Naive thymus-derived CD8-positive, alpha-beta T cell (primary cell): ENCODE results near the gene PEDS1. TPM values are rescaled to one million over a fixed set of nuclear protein-coding genes. Genes with fewer than 3 reads are reported as not detected.
"Not testable (repeated sequence)": the region's sequence is repeated elsewhere in the genome, so short reads cannot be mapped to it uniquely, and the experiment has no call there.

Source experiments
- ATAC-seq, 2 donors: fragments of 150-1000 bp; cut with Tn5 transposase in 1 of 2; sonication (Bioruptor Pico), chemical (Tn5 transposase) in 1 of 2; 1 replicate in 1 of 2; 2 replicates in 1 of 2; pipeline ENCODE4 v1.10.0; 2021; ENCODE audit warnings: mild to moderate bottlenecking in 2 of 2, moderate library complexity in 2 of 2
- POLR2A ChIA-PET: fragments of 350-600 bp; sonication (Branson Sonifier 250); formaldehyde crosslinking; loops from one replicate; lab custom pipeline; 2021; ENCODE audit warnings: antibody characterized with exemption; lab: Charles Lee
- DNase-seq, 10 donors: peaks; one replicate each; pipeline versions ENCODE4 v3.0.0 to v3.0.0-alpha.2; 2020 to 2022
- H3K27ac Mint-ChIP-seq, 10 donors: one replicate each; pipeline ENCODE4 v1.8.0; 2020 to 2022; ENCODE audit warnings: mild to moderate bottlenecking in 10 of 10, mixed read lengths in 10 of 10, moderate library complexity in 4 of 10, inconsistent platforms in 1 of 10
- H3K27me3 Mint-ChIP-seq, 5 donors: one replicate each; pipeline ENCODE4 v1.8.0; 2021 to 2022; ENCODE audit warnings: mixed read lengths in 5 of 5
- H3K36me3 Mint-ChIP-seq, 3 donors: one replicate each; pipeline ENCODE4 v1.8.0; 2020 to 2022; ENCODE audit warnings: mixed read lengths in 3 of 3, mild to moderate bottlenecking in 2 of 3, inconsistent platforms in 1 of 3
- H3K4me1 Mint-ChIP-seq, 4 donors: one replicate each; pipeline ENCODE4 v1.8.0; 2021 to 2022; ENCODE audit warnings: mixed read lengths in 4 of 4
- H3K4me3 Mint-ChIP-seq, 10 donors: one replicate each; pipeline ENCODE4 v1.8.0; 2020 to 2022; ENCODE audit warnings: mild to moderate bottlenecking in 10 of 10, mixed read lengths in 10 of 10, moderate library complexity in 6 of 10, inconsistent platforms in 1 of 10
- H3K9me3 Mint-ChIP-seq, 9 donors: one replicate each; pipeline ENCODE4 v1.8.0; 2020 to 2022; ENCODE audit warnings: mixed read lengths in 9 of 9, mild to moderate bottlenecking in 3 of 9, inconsistent platforms in 1 of 9, moderate library complexity in 1 of 9
- polyA plus RNA-seq, 3 donors: library from polyadenylated mRNA; unstranded; fragments of 300-500 nt; fragmentation: Illumina TruSeq; gene quantifications; one replicate each; pipeline ENCODE4 v1.2.3, GENCODE V29; 2021
- total RNA-seq, 8 experiments: library from RNA in 2 of 8; stranded (reverse) in 2 of 8; gene quantifications; one replicate each; pipeline ENCODE4 v1.2.3 and lab custom pipeline; 2021 to 2026

Gene PEDS1
- total and polyA plus RNA-seq, 5 experiments from 2014 or later, result 13.0 to 30.2 (median 15.8) TPM

GRCh38 chr20:50113420-50114224 lies 39.9 kb downstream of the PEDS1 start:
- Mint-ChIP-seq H3K4me1 (peaks cover 48 to 78% (median 74%) of the 10 kb centered on the region in 4 donors), H3K27me3 (no peaks in the 10 kb centered on the region), H3K4me3 (peak overlapping the region; percentile 92 to 100 (median 98)), H3K9me3 (no peaks in the 10 kb centered on the region), H3K36me3 (peaks cover 0 to 6% (median 0%) of the 10 kb centered on the region in 3 donors), H3K27ac (peak overlapping the region; percentile 92 to 99 (median 98))
- POLR2A ChIA-PET, result interaction anchor here (0.6 to 3.4 kb wide), 10 partner anchors 14 to 178 kb away, joined by 3 to 33 read pairs (median 6); partner anchors contain the start of genes CEBPB, PEDS1, RNF114 and SNAI1
- ATAC-seq, result no peak
- DNase-seq, result no peak

- Mint-ChIP-seq H3K27ac (peak within 1 kb of the TSS; percentile 92 to 99 (median 98)), H3K36me3 (peaks cover 0 to 15% (median 0%) of the 10 kb centered on the region in 3 donors), H3K27me3 (no peaks in the 10 kb centered on the region), H3K9me3 (no peaks in the 10 kb centered on the region), H3K4me3 (peak within 1 kb of the TSS; percentile 92 to 100 (median 98)), H3K4me1 (peaks cover 56 to 86% (median 82%) of the 10 kb centered on the region in 4 donors)
- peak; percentile 81 to 93 (median 89) for DNase-seq
- ATAC-seq, result peak; percentile 79 to 82
- POLR2A ChIA-PET, result interaction anchor here (0.6 to 3.4 kb wide), 11 partner anchors 13 to 177 kb away, joined by 3 to 33 read pairs (median 5); partner anchors contain the start of genes CEBPB, PEDS1, RNF114 and SNAI1
Observed at GRCh38 chr20:50112512-50113419, 40.8 kb downstream of the PEDS1 start, which contains the start of gene UBE2V1. UBE2V1 (minus strand) TSS chr20:50113150; CDS start chr20:50113128, 22 bp downstream.

- peak overlapping the region; percentile 86 to 99 (median 98) for H3K27ac Mint-ChIP-seq
- H3K27me3 Mint-ChIP-seq, result no peaks in the 10 kb centered on the region
- DNase-seq, result no peak
- H3K4me1 Mint-ChIP-seq, result peaks cover 62 to 94% (median 89%) of the 10 kb centered on the region in 4 donors
- no peaks in the 10 kb centered on the region for H3K9me3 Mint-ChIP-seq
- H3K4me3 Mint-ChIP-seq, result peak overlapping the region; percentile 92 to 100 (median 98)
- H3K36me3 Mint-ChIP-seq, result peaks cover 0 to 21% (median 0%) of the 10 kb centered on the region in 3 donors
- ATAC-seq, result no peak
- POLR2A ChIA-PET, result interaction anchor here (0.6 to 3.4 kb wide), 9 partner anchors 12 to 176 kb away, joined by 3 to 33 read pairs (median 8); partner anchors contain the start of genes CEBPB, PEDS1, RNF114 and SNAI1
Observed at GRCh38 chr20:50111829-50112495, 41.6 kb downstream of the PEDS1 start.

GRCh38 chr20:50111120-50111828 lies 42.2 kb downstream of the PEDS1 start:
- POLR2A ChIA-PET, result interaction anchor here (0.6 to 3.4 kb wide), 3 partner anchors 11 to 52 kb away, joined by 9 to 33 read pairs (median 9); partner anchors contain the start of gene PEDS1
- Mint-ChIP-seq H3K4me1 (peaks cover 61 to 99% (median 93%) of the 10 kb centered on the region in 4 donors), H3K36me3 (peaks cover 0 to 21% (median 0%) of the 10 kb centered on the region in 3 donors), H3K27me3 (no peaks in the 10 kb centered on the region), H3K9me3 (no peaks in the 10 kb centered on the region), H3K27ac (peak overlapping the region; percentile 86 to 99 (median 98)), H3K4me3 (peak overlapping the region; percentile 92 to 100 (median 98))
- DNase-seq (no peak), ATAC-seq (no peak)

- DNase-seq, result peak in 5 of 10 donors; percentile 34 to 66 (median 39)
- Mint-ChIP-seq H3K4me1 (peaks cover 58 to 94% (median 92%) of the 10 kb centered on the region in 4 donors), H3K36me3 (peaks cover 0 to 21% (median 0%) of the 10 kb centered on the region in 3 donors), H3K4me3 (peak overlapping the region; percentile 92 to 100 (median 98)), H3K27ac (peak overlapping the region; percentile 19 to 99 (median 90)), H3K9me3 (no peaks in the 10 kb centered on the region), H3K27me3 (no peaks in the 10 kb centered on the region)
- peak in 1 of 2 donors; percentile 27 for ATAC-seq
- POLR2A ChIA-PET, result interaction anchor here (0.6 to 3.4 kb wide), 4 partner anchors 34 to 198 kb away, joined by 3 to 33 read pairs (median 4); partner anchors contain the start of gene PEDS1
Observed at GRCh38 chr20:50110141-50111047, 43.1 kb downstream of the PEDS1 start.

- Mint-ChIP-seq H3K4me3 (peak overlapping the region in 9 of 10 donors; percentile 18 to 92 (median 43)), H3K27ac (peak overlapping the region; percentile 29 to 78 (median 67)), H3K27me3 (no peaks in the 10 kb centered on the region), H3K36me3 (peaks cover 0 to 24% (median 0%) of the 10 kb centered on the region in 3 donors), H3K9me3 (no peaks in the 10 kb centered on the region), H3K4me1 (peaks cover 48 to 87% (median 81%) of the 10 kb centered on the region in 4 donors)
- DNase-seq, result no peak
- no peak for ATAC-seq
- POLR2A ChIA-PET, result interaction anchor here (0.6 to 0.7 kb wide), 3 partner anchors 12 to 798 kb away, joined by 3 to 4 read pairs (median 4); no protein-coding TSS in a partner anchor
Observed at GRCh38 chr20:50108556-50109235, 44.8 kb downstream of the PEDS1 start.

- POLR2A ChIA-PET, result interaction anchor here (0.6 kb wide), 2 partner anchors 24 to 799 kb away, joined by 4 read pairs; no protein-coding TSS in a partner anchor
- H3K4me3 Mint-ChIP-seq, result peak overlapping the region in 7 of 10 donors; percentile 1 to 40 (median 23)
- DNase-seq, result no peak
- H3K36me3 Mint-ChIP-seq, result peaks cover 0 to 27% (median 0%) of the 10 kb centered on the region in 3 donors
- ATAC-seq, result no peak
- no peaks in the 10 kb centered on the region for H3K9me3 Mint-ChIP-seq
- peak overlapping the region; percentile 11 to 78 (median 52) for H3K27ac Mint-ChIP-seq
- peaks cover 47 to 88% (median 80%) of the 10 kb centered on the region in 4 donors for H3K4me1 Mint-ChIP-seq
- H3K27me3 Mint-ChIP-seq, result no peaks in the 10 kb centered on the region
Observed at GRCh38 chr20:50107796-50108331, 45.7 kb downstream of the PEDS1 start.

GRCh38 chr20:50107086-50107660 lies 46.4 kb downstream of the PEDS1 start:
- peak overlapping the region in 6 of 10 donors; percentile 16 to 85 (median 60) for H3K27ac Mint-ChIP-seq
- peaks cover 47 to 91% (median 82%) of the 10 kb centered on the region in 4 donors for H3K4me1 Mint-ChIP-seq
- H3K36me3 Mint-ChIP-seq, result peaks cover 0 to 34% (median 0%) of the 10 kb centered on the region in 3 donors
- H3K4me3 Mint-ChIP-seq, result peak overlapping the region in 1 of 10 donors; percentile 1
- H3K9me3 Mint-ChIP-seq, result no peaks in the 10 kb centered on the region
- DNase-seq (no peak), ATAC-seq (no peak)
- POLR2A ChIA-PET, result interaction anchor here (0.6 to 1.6 kb wide), 4 partner anchors 23 to 293 kb away, joined by 3 to 4 read pairs (median 4); no protein-coding TSS in a partner anchor
- no peaks in the 10 kb centered on the region for H3K27me3 Mint-ChIP-seq

- H3K36me3 Mint-ChIP-seq, result peaks cover 0 to 39% (median 0%) of the 10 kb centered on the region in 3 donors
- not testable (repeated sequence) for H3K4me3 Mint-ChIP-seq, ATAC-seq, DNase-seq, H3K9me3 Mint-ChIP-seq, H3K27me3 Mint-ChIP-seq
- H3K27ac Mint-ChIP-seq, result peak overlapping the region in 5 of 10 donors; percentile 12 to 85 (median 49)
- POLR2A ChIA-PET, result interaction anchor here (0.6 to 1.6 kb wide), 3 partner anchors 32 to 292 kb away, joined by 3 to 4 read pairs (median 4); no protein-coding TSS in a partner anchor
- peaks cover 46 to 91% (median 82%) of the 10 kb centered on the region in 4 donors for H3K4me1 Mint-ChIP-seq
Observed at GRCh38 chr20:50106669-50107068, 46.9 kb downstream of the PEDS1 start.
